Esophagus squamous epithelium (tissue), 4 donors: ENCODE results near the gene THBS1.

Source experiments
- CTCF ChIP-seq, 6 experiments: fragments of 450-650 bp in 4 of 6; fragments of 200-600 bp in 2 of 6; sonication (generic) in 2 of 6; IDR thresholded peaks; one replicate each; pipeline ENCODE4 v1.5.1; 2016 to 2019; ENCODE audit warnings: antibody characterized with exemption in 6 of 6, mild to moderate bottlenecking in 4 of 6, moderate library complexity in 4 of 6
- POLR2A ChIP-seq, 4 donors: fragments of 450-650 bp; IDR thresholded peaks; one replicate each; pipeline ENCODE4 v1.6.1; 2017; ENCODE audit warnings: antibody characterized with exemption in 4 of 4, mild to moderate bottlenecking in 4 of 4, moderate library complexity in 3 of 4

GRCh38 chr15:39645138-39645975, 64.5 kb downstream of the THBS1 start:
- TF ChIP-seq POLR2A (IDR thresholded peaks at IDR 0.05) (no peak), CTCF (IDR thresholded peaks at IDR 0.05) (no peak)
